Loucy (cell line): ENCODE measurements around the gene TBC1D24.
A peak's percentile ranks its signal among the peaks of the same experiment; 100 is the strongest.

ENCODE experiments used
- H2AFZ ChIP-seq: fragments of 200-600 bp; sonication (generic); 2 replicates; pipeline ENCODE4 v1.6.0; 2016; ENCODE audit warnings: antibody characterized with exemption, mild to moderate bottlenecking, low read length, moderate library complexity
- H3F3A ChIP-seq: fragments of 200-600 bp; 2 replicates; pipeline ENCODE4 v1.6.0; 2016; ENCODE audit warnings: antibody characterized with exemption, low read depth, mild to moderate bottlenecking
- H3K27me3 ChIP-seq: fragments of 200-600 bp; sonication (generic); 2 replicates; pipeline ENCODE4 v1.6.1; 2014; ENCODE audit warnings: low read length, mild to moderate bottlenecking; ENCODE audit not compliant: insufficient read depth, poor library complexity, severe bottlenecking
- H3K36me3 ChIP-seq: fragments of 200-600 bp; sonication (generic); 2 replicates; pipeline ENCODE4 v1.6.1; 2016; ENCODE audit warnings: low read length; ENCODE audit not compliant: insufficient read depth
- H3K4me1 ChIP-seq: fragments of 200-600 bp; sonication (generic); 2 replicates; pipeline ENCODE4 v1.5.1; 2014; ENCODE audit warnings: low read length, mild to moderate bottlenecking; ENCODE audit not compliant: insufficient read depth, poor library complexity, severe bottlenecking
- H3K4me2 ChIP-seq: fragments of 200-600 bp; sonication (generic); 2 replicates; pipeline ENCODE4 v1.6.0; 2014; ENCODE audit warnings: antibody characterized with exemption, low read length, low read depth, mild to moderate bottlenecking; ENCODE audit not compliant: poor library complexity, severe bottlenecking
- H3K4me3 ChIP-seq: fragments of 200-600 bp; sonication (generic); 2 replicates; pipeline ENCODE4 v1.5.1; 2014; ENCODE audit warnings: low read length, mild to moderate bottlenecking, mixed read lengths; ENCODE audit not compliant: poor library complexity, severe bottlenecking
- H3K79me2 ChIP-seq: fragments of 200-600 bp; sonication (generic); 2 replicates; pipeline ENCODE4 v1.6.1; 2014; ENCODE audit warnings: low read length; ENCODE audit not compliant: insufficient read depth
- H3K9ac ChIP-seq: fragments of 200-600 bp; sonication (generic); 2 replicates; pipeline ENCODE4 v1.6.0; 2014; ENCODE audit warnings: mild to moderate bottlenecking, low read depth, low read length, moderate library complexity; ENCODE audit not compliant: poor library complexity, severe bottlenecking
- H3K9me2 ChIP-seq: fragments of 200-600 bp; sonication (generic); replicated peaks from 2 replicates; pipeline ENCODE4 v1.6.1; 2016; ENCODE audit warnings: low read depth, low read length, mixed read lengths
- H3K9me3 ChIP-seq: fragments of 200-600 bp; sonication (generic); 2 replicates; pipeline ENCODE4 v1.6.1; 2014; ENCODE audit warnings: mild to moderate bottlenecking, antibody characterized with exemption, low read length, low read depth; ENCODE audit not compliant: insufficient read depth
- H4K20me1 ChIP-seq: fragments of 200-600 bp; sonication (generic); 2 replicates; pipeline ENCODE4 v1.6.0; 2014; ENCODE audit warnings: antibody characterized with exemption, low read length, mild to moderate bottlenecking; ENCODE audit not compliant: insufficient read depth, poor library complexity, severe bottlenecking
- EZH2phosphoT487 ChIP-seq: fragments of 200-600 bp; IDR thresholded peaks from 2 replicates; pipeline ENCODE4 v1.6.1; 2018; ENCODE audit warnings: antibody characterized with exemption, mild to moderate bottlenecking, moderate library complexity, borderline replicate concordance
- TF ChIP-seq, protein P1 (sequence below): fragments of 200-600 bp; sonication (generic); conservative IDR thresholded peaks from 2 replicates; pipeline ENCODE4 v1.5.1; 2014; ENCODE audit warnings: mild to moderate bottlenecking, antibody characterized with exemption, low read length

The TBC1D24 gene

GRCh38 chr16:2460391-2460713 lies 14.6 kb upstream of the TBC1D24 start:
- H3K9me3 ChIP-seq: no peaks in the 10 kb centered on the region
- peak overlapping the region; percentile 76 for H3K4me3 ChIP-seq
- no peaks in the 10 kb centered on the region for H3K27me3 ChIP-seq
- peak overlapping the region; percentile 75 for H3K9ac ChIP-seq
- H3K79me2 ChIP-seq: peaks cover 15% of the 10 kb centered on the region; the same call in 1 of the 2 replicates
- H3K9me2 ChIP-seq: no peaks in the 10 kb centered on the region
- H2AFZ ChIP-seq: no peak overlapping the region
- peaks cover 9% of the 10 kb centered on the region; the same call in 1 of the 2 replicates for H3K36me3 ChIP-seq
- H3F3A ChIP-seq: no peaks in the 10 kb centered on the region
- TF ChIP-seq, protein P1, sequence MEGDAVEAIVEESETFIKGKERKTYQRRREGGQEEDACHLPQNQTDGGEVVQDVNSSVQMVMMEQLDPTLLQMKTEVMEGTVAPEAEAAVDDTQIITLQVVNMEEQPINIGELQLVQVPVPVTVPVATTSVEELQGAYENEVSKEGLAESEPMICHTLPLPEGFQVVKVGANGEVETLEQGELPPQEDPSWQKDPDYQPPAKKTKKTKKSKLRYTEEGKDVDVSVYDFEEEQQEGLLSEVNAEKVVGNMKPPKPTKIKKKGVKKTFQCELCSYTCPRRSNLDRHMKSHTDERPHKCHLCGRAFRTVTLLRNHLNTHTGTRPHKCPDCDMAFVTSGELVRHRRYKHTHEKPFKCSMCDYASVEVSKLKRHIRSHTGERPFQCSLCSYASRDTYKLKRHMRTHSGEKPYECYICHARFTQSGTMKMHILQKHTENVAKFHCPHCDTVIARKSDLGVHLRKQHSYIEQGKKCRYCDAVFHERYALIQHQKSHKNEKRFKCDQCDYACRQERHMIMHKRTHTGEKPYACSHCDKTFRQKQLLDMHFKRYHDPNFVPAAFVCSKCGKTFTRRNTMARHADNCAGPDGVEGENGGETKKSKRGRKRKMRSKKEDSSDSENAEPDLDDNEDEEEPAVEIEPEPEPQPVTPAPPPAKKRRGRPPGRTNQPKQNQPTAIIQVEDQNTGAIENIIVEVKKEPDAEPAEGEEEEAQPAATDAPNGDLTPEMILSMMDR: no peak
- TF ChIP-seq EZH2phosphoT487: no peak
- H3K4me1 ChIP-seq: peaks cover 9% of the 10 kb centered on the region
- H4K20me1 ChIP-seq: no peaks in the 10 kb centered on the region
- H3K4me2 ChIP-seq: peak overlapping the region; percentile 81

DNA sequence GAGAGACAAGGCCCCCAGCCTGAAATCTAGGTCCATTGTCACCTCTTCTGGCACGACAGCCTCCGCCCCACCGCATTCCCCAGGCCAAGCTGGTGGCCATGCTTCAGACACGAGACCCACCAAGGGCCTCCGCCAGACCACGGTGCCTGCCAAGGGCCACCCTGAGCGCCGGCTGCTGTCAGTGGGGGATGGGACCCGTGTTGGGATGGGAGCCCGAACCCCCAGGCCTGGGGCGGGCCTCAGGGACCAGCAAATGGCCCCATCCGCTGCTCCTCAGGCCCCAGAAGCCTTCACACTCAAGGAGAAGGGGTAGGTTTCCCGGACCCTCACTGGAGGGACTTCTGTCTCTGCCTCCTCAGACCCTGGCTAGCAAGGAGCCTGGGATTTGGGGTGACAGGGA lies 14.0 kb upstream of the TBC1D24 start:
- Histone ChIP-seq H3K9ac (peak overlapping the region; percentile 75), H3K79me2 (peaks cover 15% of the 10 kb centered on the region; the same call in 1 of the 2 replicates)

GRCh38 chr16:2462031-2462866 lies 12.7 kb upstream of the TBC1D24 start:
- Histone ChIP-seq H4K20me1 (no peaks in the 10 kb centered on the region), H3K4me3 (no peak overlapping the region), H3K36me3 (peaks cover 2% of the 10 kb centered on the region; the same call in 1 of the 2 replicates), H2AFZ (no peak overlapping the region), H3K79me2 (peaks cover 15% of the 10 kb centered on the region; the same call in 1 of the 2 replicates), H3K9me3 (no peaks in the 10 kb centered on the region), H3K4me1 (peaks cover 23% of the 10 kb centered on the region), H3K4me2 (no peak overlapping the region), H3K9me2 (no peaks in the 10 kb centered on the region), H3K9ac (no peak overlapping the region), H3K27me3 (no peaks in the 10 kb centered on the region), H3F3A (no peaks in the 10 kb centered on the region)
- TF ChIP-seq EZH2phosphoT487: no peak
- TF ChIP-seq, protein P1: no peak

More for the DNA sequence above, 14.0 kb upstream of the TBC1D24 start:
- Histone ChIP-seq H2AFZ (no peak overlapping the region), H3K9me2 (no peaks in the 10 kb centered on the region), H3K27me3 (no peaks in the 10 kb centered on the region), H3K4me3 (peak overlapping the region; percentile 76), H3K4me1 (peaks cover 14% of the 10 kb centered on the region), H4K20me1 (no peaks in the 10 kb centered on the region), H3K4me2 (peak overlapping the region; percentile 81), H3K36me3 (peaks cover 8% of the 10 kb centered on the region; the same call in 1 of the 2 replicates), H3K9me3 (no peaks in the 10 kb centered on the region), H3F3A (no peaks in the 10 kb centered on the region)
- TF ChIP-seq EZH2phosphoT487: no peak
- TF ChIP-seq, protein P1: no peak
